ENCODE measurements around the gene TASOR. TPM values are rescaled to one million over a fixed set of nuclear protein-coding genes. Genes with fewer than 3 reads are reported as not detected.

The TASOR gene
- total RNA-seq, 4 donors from 2014 or later: 65.2 to 87.4 (median 76.1) TPM

- H3K4me3 ChIP-seq: no peak overlapping the region
- H3K36me3 ChIP-seq: no peaks in the 10 kb centered on the region
- ATAC-seq: no peak
- TF ChIP-seq EP300 (IDR thresholded peaks at IDR 0.05) (no peak), CTCF (IDR thresholded peaks at IDR 0.05) (no peak), POLR2AphosphoS5 (IDR thresholded peaks at IDR 0.05) (no peak), POLR2A (IDR thresholded peaks at IDR 0.05) (no peak)
- H3K4me1 ChIP-seq: no peaks in the 10 kb centered on the region
- 100% methylated on average over 1 of the region's 1 CpG for WGBS, 2 donors (ENCODE audit: low coverage in 1 of 2)
- no peak overlapping the region for H3K27ac ChIP-seq
- no peaks in the 10 kb centered on the region for H3K27me3 ChIP-seq
- no peaks in the 10 kb centered on the region for H3K9me3 ChIP-seq
Measured at GRCh38 chr3:56689303-56689702, 6.2 kb upstream of the TASOR start.

- H3K27ac ChIP-seq: no peak overlapping the region
- H3K9me3 ChIP-seq: no peaks in the 10 kb centered on the region
- 65 to 67% methylated on average over 1 of the region's 1 CpG for WGBS, 2 donors (ENCODE audit: low coverage in 1 of 2)
- H3K36me3 ChIP-seq: no peaks in the 10 kb centered on the region
- H3K4me3 ChIP-seq: no peak overlapping the region
- ATAC-seq: no peak
- peaks cover 0 to 5% (median 0%) of the 10 kb centered on the region in 3 donors for H3K4me1 ChIP-seq
- H3K27me3 ChIP-seq: no peaks in the 10 kb centered on the region
- no peak for TF ChIP-seq POLR2A (IDR thresholded peaks at IDR 0.05)
- TF ChIP-seq CTCF (IDR thresholded peaks at IDR 0.05): no peak
- TF ChIP-seq POLR2AphosphoS5 (IDR thresholded peaks at IDR 0.05): no peak
- TF ChIP-seq EP300 (IDR thresholded peaks at IDR 0.05): no peak
Measured at GRCh38 chr3:56688191-56688590, 5.1 kb upstream of the TASOR start.

GRCh38 chr3:56684029-56684428 lies 964 bp upstream of the TASOR start:
- 94 to 95% methylated on average over 9 to 13 of the region's 13 CpGs for WGBS, 2 donors (ENCODE audit: low coverage in 1 of 2)
- H3K4me1 ChIP-seq: peaks cover 0 to 37% (median 6%) of the 10 kb centered on the region in 3 donors
- TF ChIP-seq POLR2AphosphoS5 (IDR thresholded peaks at IDR 0.05): no peak
- TF ChIP-seq EP300 (IDR thresholded peaks at IDR 0.05): no peak
- TF ChIP-seq POLR2A (IDR thresholded peaks at IDR 0.05): no peak
- no peak for TF ChIP-seq CTCF (IDR thresholded peaks at IDR 0.05)
- no peak overlapping the region for H3K27ac ChIP-seq
- H3K36me3 ChIP-seq: no peaks in the 10 kb centered on the region
- H3K9me3 ChIP-seq: no peaks in the 10 kb centered on the region
- ATAC-seq: no peak
- H3K4me3 ChIP-seq: no peak overlapping the region
- no peaks in the 10 kb centered on the region for H3K27me3 ChIP-seq

GRCh38 chr3:56682462-56683121 lies 473 bp downstream of the TASOR start:
- Histone ChIP-seq H3K36me3 (no peaks in the 10 kb centered on the region), H3K4me3 (peak overlapping the region; percentile 68 to 73), H3K4me1 (peaks cover 0 to 37% (median 6%) of the 10 kb centered on the region in 3 donors), H3K27ac (peak overlapping the region; percentile 94 to 99 (median 98)), H3K9me3 (no peaks in the 10 kb centered on the region), H3K27me3 (no peaks in the 10 kb centered on the region)
- peak in 1 of 4 experiments; percentile 12 for TF ChIP-seq CTCF (IDR thresholded peaks at IDR 0.05)
- TF ChIP-seq POLR2A (IDR thresholded peaks at IDR 0.05): peak; percentile 41 to 43
- TF ChIP-seq POLR2AphosphoS5 (IDR thresholded peaks at IDR 0.05): no peak
- ATAC-seq: peak; percentile 82
- 2% methylated on average over 28 of the region's 58 CpGs; no CpG with 5 or more reads in 1 of the 2 donors for WGBS, 2 donors (ENCODE audit: low coverage in 1 of 2)

GRCh38 chr3:56681984-56682461 lies 1.0 kb downstream of the TASOR start:
- no peaks in the 10 kb centered on the region for H3K36me3 ChIP-seq
- H3K4me3 ChIP-seq: peak overlapping the region; percentile 68 to 73
- peaks cover 0 to 37% (median 6%) of the 10 kb centered on the region in 3 donors for H3K4me1 ChIP-seq
- ATAC-seq: no peak
- no peaks in the 10 kb centered on the region for H3K9me3 ChIP-seq
- TF ChIP-seq POLR2AphosphoS5 (IDR thresholded peaks at IDR 0.05): no peak
- 16 to 70% methylated on average over 2 to 9 of the region's 10 CpGs for WGBS, 2 donors (ENCODE audit: low coverage in 1 of 2)
- peak overlapping the region; percentile 94 to 99 (median 98) for H3K27ac ChIP-seq
- no peaks in the 10 kb centered on the region for H3K27me3 ChIP-seq

All from gastroesophageal sphincter (tissue), 4 donors.